ENCODE results near the gene ARL3.
"Not testable (repeated sequence)": the region's sequence is repeated elsewhere in the genome, so short reads cannot be mapped to it uniquely, and the experiment has no call there.

Gene ARL3

DNA sequence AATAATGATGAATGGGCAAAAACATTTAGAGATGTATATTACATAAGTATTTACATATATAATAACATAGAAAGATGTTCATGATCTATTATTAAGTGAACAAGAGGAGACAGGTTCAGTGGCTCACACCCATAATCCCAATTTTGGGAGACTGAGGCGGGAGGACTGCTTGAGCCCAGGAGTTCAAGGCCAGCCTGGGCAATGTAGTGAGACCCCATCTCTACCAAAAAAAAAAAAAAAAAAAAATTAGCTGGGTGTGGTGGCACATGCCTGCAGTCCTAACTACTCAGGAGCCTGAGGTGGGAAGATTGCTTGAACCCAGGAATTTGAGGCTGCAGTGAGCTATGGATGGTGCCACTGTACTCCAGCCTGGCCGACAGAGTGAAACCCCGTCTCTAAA lies 12.4 kb downstream of the ARL3 start:
- DNase-seq, result no peak

DNA sequence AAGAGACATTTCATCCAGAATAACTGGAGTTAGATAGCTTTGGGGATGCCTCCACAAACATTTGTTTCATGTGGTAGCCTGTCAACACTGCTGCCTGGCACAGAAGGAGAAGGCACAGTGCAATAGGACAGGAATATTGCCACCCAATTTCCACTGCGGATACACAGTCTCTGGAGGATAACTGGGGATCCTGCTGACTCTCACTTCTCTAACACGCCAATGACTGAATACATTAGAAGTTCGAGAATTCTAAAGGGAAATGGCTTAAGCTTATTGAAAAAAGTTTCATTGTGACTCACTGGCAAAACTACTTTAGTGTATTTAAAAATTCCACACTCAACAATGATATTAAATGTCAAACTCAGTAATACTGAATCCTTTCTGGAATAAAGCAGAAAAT lies 12.9 kb downstream of the ARL3 start:
- DNase-seq, result no peak

GRCh38 chr10:102698894-102699293 lies 15.3 kb downstream of the ARL3 start:
- no peak for DNase-seq

GRCh38 chr10:102696736-102697135 lies 17.5 kb downstream of the ARL3 start:
- no peak for DNase-seq

DNA sequence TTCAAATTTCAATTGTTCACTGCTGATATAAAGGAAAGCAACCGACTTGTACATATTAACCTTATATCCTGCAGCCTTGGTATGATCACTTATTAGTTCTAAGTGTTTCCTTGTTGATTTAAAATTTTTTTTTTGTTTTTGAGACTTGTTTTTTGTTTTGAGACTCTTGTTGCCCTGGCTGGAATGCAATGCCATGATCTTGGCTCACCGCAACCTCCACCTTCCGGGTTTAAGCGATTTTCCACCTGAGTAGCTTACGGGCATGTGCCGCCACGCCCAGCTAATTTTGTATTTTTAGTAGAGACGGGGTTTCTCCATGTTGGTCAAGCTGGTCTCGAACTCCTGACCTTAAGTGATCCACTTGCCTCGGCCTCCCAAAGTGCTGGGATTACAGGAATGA lies 18.8 kb downstream of the ARL3 start:
- not testable (repeated sequence) for DNase-seq

- no peak for DNase-seq
Observed at GRCh38 chr10:102691285-102692066, 22.7 kb downstream of the ARL3 start.

GRCh38 chr10:102683736-102684135 lies 30.5 kb downstream of the ARL3 start:
- DNase-seq, result no peak

- no peak for DNase-seq
Observed at GRCh38 chr10:102682981-102683380, 31.2 kb downstream of the ARL3 start.

DNA sequence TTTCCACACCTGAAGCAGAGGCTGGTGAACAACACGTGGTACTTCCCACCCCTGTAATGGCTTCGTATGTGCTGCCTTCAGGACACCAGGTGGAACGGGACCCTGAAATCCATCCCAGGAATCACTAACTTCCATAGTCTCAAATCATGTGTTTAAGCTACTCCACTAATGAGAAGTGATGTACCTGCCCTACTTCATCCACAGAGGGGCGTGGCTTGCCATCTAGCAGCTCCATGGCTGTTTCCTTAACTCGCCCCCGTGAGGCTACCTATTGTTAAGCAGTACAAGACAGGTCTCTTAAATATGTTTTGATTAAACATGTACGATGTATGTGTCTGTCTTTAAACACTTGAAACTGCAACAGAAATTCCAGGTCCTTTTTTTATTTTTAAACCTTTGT lies 31.8 kb downstream of the ARL3 start:
- no peak for DNase-seq

GRCh38 chr10:102681696-102682095 lies 32.5 kb downstream of the ARL3 start:
- DNase-seq, result no peak

- DNase-seq, result no peak
Observed at GRCh38 chr10:102679596-102679995, 34.6 kb downstream of the ARL3 start.

GRCh38 chr10:102678842-102679289 lies 35.3 kb downstream of the ARL3 start:
- DNase-seq, result no peak

GRCh38 chr10:102678068-102678400 lies 36.2 kb downstream of the ARL3 start:
- DNase-seq, result no peak

DNA sequence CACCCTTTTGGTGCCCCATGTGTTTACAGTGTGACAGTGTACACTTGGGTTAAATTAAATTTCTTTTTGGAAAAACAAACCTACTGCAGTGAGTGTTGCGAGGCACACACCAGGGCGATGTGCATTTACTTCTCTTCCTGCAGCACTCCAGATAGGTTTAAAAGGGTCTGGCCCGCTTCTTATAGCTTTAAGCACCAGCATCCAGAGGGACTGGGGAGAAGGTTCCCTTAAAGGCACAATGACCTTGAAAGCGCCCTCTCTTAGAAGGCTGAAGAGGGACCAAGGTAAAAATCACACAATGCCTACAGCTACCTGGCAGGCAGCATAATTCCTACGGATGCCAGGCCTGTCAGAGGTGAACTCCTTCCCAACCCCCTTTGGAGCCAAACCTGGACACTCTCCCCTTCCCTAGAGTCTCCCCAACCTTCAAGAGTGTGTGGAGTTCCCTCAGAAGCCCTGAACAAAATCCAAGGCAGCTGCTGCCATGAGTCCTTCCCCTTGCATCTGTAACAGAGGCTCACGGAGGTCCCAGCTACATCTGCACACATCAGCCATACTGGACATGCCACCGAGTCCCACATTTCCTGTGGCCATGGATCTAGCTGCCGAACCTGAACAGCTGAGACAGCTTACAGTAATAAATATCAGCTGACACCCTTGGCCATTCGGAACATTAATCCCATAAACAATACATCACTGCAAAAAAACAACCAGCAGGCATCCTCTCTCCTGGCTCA lies 36.7 kb downstream of the ARL3 start:
- no peak for DNase-seq

- DNase-seq, result no peak
Observed at GRCh38 chr10:102676534-102677315, 37.5 kb downstream of the ARL3 start.

- no peak for DNase-seq
Observed at GRCh38 chr10:102675666-102676533, 38.3 kb downstream of the ARL3 start.

DNA sequence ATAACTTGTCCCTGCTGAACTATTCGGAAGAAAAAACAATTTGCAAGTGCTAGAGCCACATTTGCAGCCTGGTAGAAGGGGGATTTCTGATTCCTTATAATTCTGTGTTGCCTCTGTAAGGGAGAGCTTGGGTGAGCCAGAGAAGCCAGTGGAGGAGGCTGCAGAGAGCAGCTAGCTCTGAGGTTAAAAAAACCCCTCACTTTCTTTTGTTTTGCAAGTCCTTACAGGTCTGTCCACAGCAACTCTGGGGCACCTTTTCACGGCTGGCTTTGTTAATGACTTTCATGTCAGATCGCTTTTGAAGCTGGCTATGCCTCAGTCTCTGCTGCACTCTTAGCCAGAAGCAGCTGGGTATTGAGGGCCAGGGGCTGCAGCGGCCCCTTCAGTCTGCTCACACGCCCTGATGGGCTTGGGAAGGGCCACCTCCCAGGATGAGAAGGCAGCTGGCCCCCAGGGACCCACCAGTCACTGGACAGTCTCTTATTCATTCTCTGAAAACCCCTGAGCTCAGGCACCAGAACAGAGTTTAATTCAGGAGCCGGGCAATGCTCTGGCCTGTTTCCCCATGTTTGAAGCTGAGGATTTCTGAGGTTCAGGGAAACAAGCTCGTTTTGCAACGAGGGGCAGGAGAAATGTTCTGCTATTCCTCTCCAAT lies 39.1 kb downstream of the ARL3 start:
- DNase-seq, result no peak

DNA sequence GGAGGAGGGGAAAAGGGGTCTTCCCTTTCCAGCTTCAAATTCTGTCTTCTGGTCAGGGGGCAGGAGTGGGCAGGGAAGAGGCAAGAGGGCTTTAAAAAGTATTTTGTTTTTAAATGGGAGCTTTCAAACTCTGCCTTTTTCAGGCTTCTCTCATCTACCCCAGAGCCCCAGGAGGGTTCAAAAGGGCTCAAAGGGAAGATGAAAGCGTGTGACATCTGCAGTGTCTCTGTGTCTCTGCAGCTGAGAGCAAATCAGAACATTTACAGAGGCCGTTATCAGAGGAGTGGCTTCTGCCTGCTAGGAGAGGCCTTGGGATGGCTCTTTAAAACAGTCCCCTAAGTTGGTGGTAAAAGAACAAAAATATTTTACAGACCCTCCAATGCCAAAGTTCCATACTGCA lies 39.6 kb downstream of the ARL3 start:
- DNase-seq, result no peak

- peak; percentile 73 for DNase-seq
Observed at GRCh38 chr10:102673819-102674511, 40.2 kb downstream of the ARL3 start.

- DNase-seq, result no peak
Observed at GRCh38 chr10:102673236-102673818, 40.9 kb downstream of the ARL3 start.

DNA sequence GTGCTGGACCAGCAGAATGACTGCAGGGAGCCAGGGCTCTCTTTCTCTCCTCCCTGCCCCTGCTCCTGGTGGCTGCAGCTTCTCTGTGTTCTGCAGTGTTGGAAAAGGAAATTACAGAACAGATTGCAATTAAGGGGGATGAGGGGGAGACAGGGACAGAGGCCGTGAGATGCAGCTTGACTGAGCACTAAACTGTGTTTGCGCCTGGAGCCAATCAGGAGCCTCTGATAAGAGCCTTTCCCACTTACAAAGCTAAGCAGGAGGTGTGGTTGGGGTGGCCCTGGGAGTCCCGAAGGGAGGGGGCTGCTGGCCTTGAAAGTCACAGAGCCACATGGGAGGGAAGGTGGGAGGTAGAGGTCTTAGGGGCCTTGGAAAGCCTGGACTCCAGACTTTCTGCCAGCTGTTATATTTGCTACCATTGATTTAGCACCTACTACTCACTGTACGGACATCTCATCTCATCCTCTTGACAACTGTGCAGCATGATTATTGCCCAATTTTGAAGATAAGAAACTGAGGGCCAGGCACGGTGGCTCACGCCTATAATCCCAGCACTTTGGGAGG lies 43.2 kb downstream of the ARL3 start:
- no peak for DNase-seq

Data from stimulated activated CD4-positive, alpha-beta T cell treated with anti-CD3 and anti-CD28 coated beads, Interleukin-4, amount 100 ng/mL, for 24 hours (primary cell).